ENCODE results near the gene PLEKHA6. TPM values are rescaled to one million over a fixed set of nuclear protein-coding genes. Genes with fewer than 3 reads are reported as not detected.

PLEKHA6 gene
- total RNA-seq, 1 experiment from 2014 or later, result 2.1 TPM

- TF ChIP-seq, protein P1, sequence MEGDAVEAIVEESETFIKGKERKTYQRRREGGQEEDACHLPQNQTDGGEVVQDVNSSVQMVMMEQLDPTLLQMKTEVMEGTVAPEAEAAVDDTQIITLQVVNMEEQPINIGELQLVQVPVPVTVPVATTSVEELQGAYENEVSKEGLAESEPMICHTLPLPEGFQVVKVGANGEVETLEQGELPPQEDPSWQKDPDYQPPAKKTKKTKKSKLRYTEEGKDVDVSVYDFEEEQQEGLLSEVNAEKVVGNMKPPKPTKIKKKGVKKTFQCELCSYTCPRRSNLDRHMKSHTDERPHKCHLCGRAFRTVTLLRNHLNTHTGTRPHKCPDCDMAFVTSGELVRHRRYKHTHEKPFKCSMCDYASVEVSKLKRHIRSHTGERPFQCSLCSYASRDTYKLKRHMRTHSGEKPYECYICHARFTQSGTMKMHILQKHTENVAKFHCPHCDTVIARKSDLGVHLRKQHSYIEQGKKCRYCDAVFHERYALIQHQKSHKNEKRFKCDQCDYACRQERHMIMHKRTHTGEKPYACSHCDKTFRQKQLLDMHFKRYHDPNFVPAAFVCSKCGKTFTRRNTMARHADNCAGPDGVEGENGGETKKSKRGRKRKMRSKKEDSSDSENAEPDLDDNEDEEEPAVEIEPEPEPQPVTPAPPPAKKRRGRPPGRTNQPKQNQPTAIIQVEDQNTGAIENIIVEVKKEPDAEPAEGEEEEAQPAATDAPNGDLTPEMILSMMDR (conservative IDR thresholded peaks at IDR 0.05), result no peak
- H4K8ac ChIP-seq (replicated peaks; ENCODE audit: insufficient read length, low read depth, low read length), result no peak overlapping the region
- no peak overlapping the region for H3K4me2 ChIP-seq (ENCODE audit: insufficient read depth, insufficient read length, low read length)
- no peaks in the 10 kb centered on the region for H3K23me2 ChIP-seq (ENCODE audit: insufficient read length, low read depth, low read length, poor library complexity, severe bottlenecking)
- Mint-ChIP-seq H3K4me1 (no peaks in the 10 kb centered on the region), H3K36me3 (ENCODE audit: insufficient read depth in 1 of 3, low read depth in 3 of 3) (peaks cover 0 to 8% (median 0%) of the 10 kb centered on the region in 3 experiments; a peak in 2 of 7 replicates), H3K27ac (no peak overlapping the region), H3K9me3 (no peaks in the 10 kb centered on the region), H3K27me3 (ENCODE audit: low read depth) (peaks cover 2% of the 10 kb centered on the region), H3K4me3 (no peak overlapping the region)
- no peak overlapping the region for H4K91ac ChIP-seq (ENCODE audit: insufficient read length, low read depth, low read length)
- no peak overlapping the region for H3K56ac ChIP-seq (ENCODE audit: insufficient read length, low read depth, low read length)
- DNase-seq, result no peak
- no peak overlapping the region for H2BK20ac ChIP-seq (ENCODE audit: low read depth, low read length, poor library complexity, severe bottlenecking)
- no peak overlapping the region for H2AFZ ChIP-seq (ENCODE audit: low read length)
- no peak overlapping the region for H2AK5ac ChIP-seq (ENCODE audit: insufficient read length, low read length)
- no peak overlapping the region for H3K9ac ChIP-seq (ENCODE audit: extremely low read depth, insufficient read length, low read length)
- no peak overlapping the region for H3K14ac ChIP-seq (ENCODE audit: insufficient read depth, low read length)
- H3K27ac ChIP-seq (ENCODE audit: insufficient read length, low read depth, low read length), result no peak overlapping the region
- peaks cover 2% of the 10 kb centered on the region for H4K20me1 ChIP-seq (ENCODE audit: control insufficient read depth, insufficient read depth, insufficient read length)
- no peak overlapping the region for H3T11ph ChIP-seq (ENCODE audit: low read length)
- H4K5ac ChIP-seq (ENCODE audit: insufficient read length, low read depth, low read length), result no peak overlapping the region
- no peak overlapping the region for H3K4ac ChIP-seq (ENCODE audit: low read depth, low read length)
- H3K27me3 ChIP-seq (ENCODE audit: insufficient read depth, low read length), result no peaks in the 10 kb centered on the region
- no peaks in the 10 kb centered on the region for H3K9me3 ChIP-seq (ENCODE audit: control insufficient read depth, low read depth, low read length)
- no peaks in the 10 kb centered on the region for H3K79me2 ChIP-seq (ENCODE audit: insufficient read depth, low read length)
- H2BK12ac ChIP-seq (ENCODE audit: insufficient read length, low read depth, low read length), result no peak overlapping the region
- H3K23ac ChIP-seq (ENCODE audit: insufficient read length, low read depth, low read length), result no peak overlapping the region
- H2BK120ac ChIP-seq (ENCODE audit: low read depth, low read length, poor library complexity, severe bottlenecking), result no peak overlapping the region
- WGBS (ENCODE audit: extremely low coverage, insufficient read length, low lambda C conversion rate), result no CpG with 5 or more reads among the region's 10 CpGs
- H3K4me1 ChIP-seq (ENCODE audit: insufficient read depth, low read length), result no peaks in the 10 kb centered on the region
- no peak overlapping the region for H2BK5ac ChIP-seq (ENCODE audit: insufficient read length, low read length)
- H3K18ac ChIP-seq (ENCODE audit: insufficient read length, low read depth, low read length), result no peak overlapping the region
- no peak overlapping the region for H2BK15ac ChIP-seq (ENCODE audit: low read depth, low read length)
- H3K79me1 ChIP-seq (ENCODE audit: insufficient read depth, low read depth, low read length, poor library complexity, severe bottlenecking), result no peaks in the 10 kb centered on the region
These were observed 116.8 kb downstream of the PLEKHA6 start for GRCh38 chr1:204242920-204243319.
